MCF 10A (cell line): ENCODE data around the gene RHBDL1. TPM values are rescaled to one million over a fixed set of nuclear protein-coding genes. Genes with fewer than 3 reads are reported as not detected.

ENCODE experiments used
- BruUV-seq: library from RNA; stranded (reverse); fragments of 400-500 nt; replicated peaks from 2 replicates; lab custom pipeline; 2021; lab: Mats Ljungman, UMichigan
- CTCF ChIA-PET: fragments of 300-600 bp; sonication (Branson Sonifier 250); formaldehyde crosslinking; extraction: SDS; loops from one replicate; lab custom pipeline; 2021; ENCODE audit warnings: antibody characterized with exemption, inconsistent platforms; lab: Yijun Ruan, JAX
- POLR2A ChIA-PET: fragments of 300-600, 350-650 bp; sonication (Branson Sonifier 250); formaldehyde crosslinking; extraction: SDS; loops from one replicate; lab custom pipeline; 2020; ENCODE audit warnings: antibody characterized with exemption, inconsistent platforms; lab: Yijun Ruan, JAX
- DNase-seq: peaks from one replicate; pipeline ENCODE4 v3.0.0-alpha.2; 2018; ENCODE audit not compliant: unreplicated experiment
- H3K27ac Mint-ChIP-seq: one replicate; pipeline ENCODE4 v1.8.0; 2022; ENCODE audit warnings: mild to moderate bottlenecking, low read depth, mixed read lengths; ENCODE audit not compliant: unreplicated experiment
- H3K27me3 Mint-ChIP-seq: one replicate; pipeline ENCODE4 v1.8.0; 2022; ENCODE audit warnings: mixed read lengths; ENCODE audit not compliant: insufficient read depth, unreplicated experiment
- H3K36me3 Mint-ChIP-seq: one replicate; pipeline ENCODE4 v1.8.0; 2022; ENCODE audit warnings: mild to moderate bottlenecking, moderate library complexity, mixed read lengths; ENCODE audit not compliant: insufficient read depth, unreplicated experiment
- H3K4me1 Mint-ChIP-seq: one replicate; pipeline ENCODE4 v1.8.0; 2022; ENCODE audit warnings: mixed read lengths; ENCODE audit not compliant: insufficient read depth, unreplicated experiment
- H3K4me3 Mint-ChIP-seq: one replicate; pipeline ENCODE4 v1.8.0; 2022; ENCODE audit warnings: mild to moderate bottlenecking, moderate library complexity, mixed read lengths; ENCODE audit not compliant: unreplicated experiment
- H3K9me3 Mint-ChIP-seq: one replicate; pipeline ENCODE4 v1.8.0; 2022; ENCODE audit warnings: mixed read lengths; ENCODE audit not compliant: unreplicated experiment
- CTCF ChIP-seq: fragments of 200-600 bp; IDR thresholded peaks from one replicate; pipeline ENCODE4 v1.8.0; 2022; ENCODE audit warnings: antibody characterized with exemption, mild to moderate bottlenecking; ENCODE audit not compliant: unreplicated experiment
- intact Hi-C: fragments of 100-400 bp; cut with micrococcal nuclease; formaldehyde crosslinking; loops from 2 replicates; pipeline ENCODE4 v1.14.1; 2022
- total RNA-seq: library from RNA; stranded (reverse); gene quantifications from 2 replicates; pipeline ENCODE4 v1.2.3, GENCODE V29; 2022

RHBDL1 gene
- total RNA-seq, 1 experiment from 2014 or later: 3.0 TPM

GRCh38 chr16:648071-648780 lies 27.2 kb upstream of the RHBDL1 start:
- no peaks in the 10 kb centered on the region for H3K27me3 Mint-ChIP-seq
- peak overlapping the region; percentile 88 for H3K27ac Mint-ChIP-seq
- no peaks in the 10 kb centered on the region for H3K9me3 Mint-ChIP-seq
- intact Hi-C loops: loop anchor here (2.0 kb wide), 1 partner anchor 59 kb away; no protein-coding TSS in a partner anchor
- TF ChIP-seq CTCF: peak; percentile 62
- DNase-seq: peak; percentile 63
- peaks cover 17% of the 10 kb centered on the region for H3K4me1 Mint-ChIP-seq
- CTCF ChIA-PET: interaction anchor here (0.5 to 1.4 kb wide), 13 partner anchors 11 to 647 kb away, joined by 3 to 7 read pairs (median 3); partner anchors contain the start of gene WDR24
- POLR2A ChIA-PET: interaction anchor here (0.6 to 2.8 kb wide), 12 partner anchors 11 to 78 kb away, joined by 3 to 17 read pairs (median 4); partner anchors contain the start of genes CCDC78, JMJD8, METTL26 and RAB40C
- H3K4me3 Mint-ChIP-seq: peak overlapping the region; percentile 74
- TSS peak; percentile 17 for BruUV-seq
- peaks cover 32% of the 10 kb centered on the region for H3K36me3 Mint-ChIP-seq

DNA sequence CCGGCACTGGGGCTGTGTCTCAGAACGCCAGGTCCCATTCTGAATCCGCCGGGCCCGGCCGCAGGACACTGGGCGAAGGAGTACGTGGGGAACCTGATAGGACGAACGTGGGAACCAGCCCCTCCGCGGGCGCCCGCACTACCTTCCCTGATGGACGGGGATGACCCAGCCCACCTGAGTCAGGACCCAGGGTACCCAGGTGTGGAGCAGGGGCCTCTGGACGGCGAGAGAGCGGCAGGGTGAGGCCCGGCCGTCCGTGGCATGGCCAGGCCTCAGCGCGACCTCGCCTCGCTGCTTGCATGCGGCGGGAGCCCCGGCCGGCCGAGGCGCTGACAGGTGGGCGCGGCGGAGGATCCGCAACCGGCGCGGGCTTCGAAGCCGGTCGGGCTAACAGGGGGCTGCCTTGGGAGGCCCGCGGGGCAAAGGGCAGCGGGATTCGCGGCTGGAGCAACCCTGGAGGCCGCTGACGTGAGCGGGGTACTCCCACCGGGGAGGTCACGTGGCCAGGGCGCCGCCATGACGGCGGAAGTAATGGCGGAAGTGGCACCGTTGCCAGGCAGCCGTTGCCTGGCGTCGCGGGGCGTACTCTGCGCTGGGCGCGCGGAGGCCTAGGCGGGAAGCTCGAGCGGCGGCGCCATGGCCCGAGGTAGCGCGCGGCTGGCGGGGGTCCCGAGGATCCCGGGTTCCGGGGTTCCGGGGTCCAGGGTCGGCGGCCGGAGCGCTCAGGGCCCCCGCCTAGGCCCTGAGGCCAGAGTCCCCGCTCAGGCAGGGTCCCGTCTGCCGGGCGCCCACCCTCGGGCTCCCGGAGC lies 26.5 kb upstream of the RHBDL1 start, which contains the start of gene WDR90:
WDR90 (plus strand) TSS at position 585 of the 809 bp plus-strand sequence; CDS start at position 637, 52 bp downstream.
- H3K36me3 Mint-ChIP-seq: peaks cover 26% of the 10 kb centered on the region
- CTCF ChIA-PET: interaction anchor here (0.6 to 1.5 kb wide), 10 partner anchors 10 to 646 kb away, joined by 3 to 7 read pairs (median 3); partner anchors contain the start of genes RHOT2 and WDR24
- intact Hi-C loops: loop anchor here (2.0 kb wide), 1 partner anchor 60 kb away; no protein-coding TSS in a partner anchor
- TF ChIP-seq CTCF: no peak
- DNase-seq: peak; percentile 91
- peak within 1 kb of the TSS; percentile 74 for H3K4me3 Mint-ChIP-seq
- no peaks in the 10 kb centered on the region for H3K9me3 Mint-ChIP-seq
- POLR2A ChIA-PET: interaction anchor here (0.6 to 2.8 kb wide), 15 partner anchors 12 to 122 kb away, joined by 3 to 17 read pairs (median 5); partner anchors contain the start of genes CAPN15, CCDC78, JMJD8 and METTL26
- peaks cover 14% of the 10 kb centered on the region for H3K4me1 Mint-ChIP-seq
- H3K27me3 Mint-ChIP-seq: no peaks in the 10 kb centered on the region
- H3K27ac Mint-ChIP-seq: peak within 1 kb of the TSS; percentile 88
- BruUV-seq: TSS peak; percentile 69

GRCh38 chr16:649631-650030 lies 25.8 kb upstream of the RHBDL1 start:
- Mint-ChIP-seq H3K27me3 (no peaks in the 10 kb centered on the region), H3K9me3 (no peaks in the 10 kb centered on the region), H3K36me3 (peaks cover 28% of the 10 kb centered on the region), H3K4me1 (peaks cover 8% of the 10 kb centered on the region), H3K4me3 (peak overlapping the region; percentile 71), H3K27ac (peak overlapping the region; percentile 69)
- ChIA-PET POLR2A (interaction anchor here (0.6 to 2.8 kb wide), 10 partner anchors 13 to 122 kb away, joined by 3 to 17 read pairs (median 6); partner anchors contain the start of genes CAPN15, JMJD8, METTL26 and RHBDL1), CTCF (interaction anchor here (0.6 to 1.5 kb wide), 2 partner anchors 18 to 53 kb away, joined by 3 to 7 read pairs; partner anchors contain the start of gene RHOT2)
- no peak for DNase-seq
- TF ChIP-seq CTCF: no peak
- no TSS peak for BruUV-seq
- intact Hi-C loops: loop anchor here (2.0 kb wide), 1 partner anchor 61 kb away; no protein-coding TSS in a partner anchor
